ENCODE measurements around the gene KANK2. TPM values are rescaled to one million over a fixed set of nuclear protein-coding genes. Genes with fewer than 3 reads are reported as not detected.
A peak's percentile ranks its signal among the peaks of the same experiment; 100 is the strongest.

The KANK2 gene
- total RNA-seq, 1 experiment from 2014 or later, result 35.1 TPM

- no peak for TF ChIP-seq ZNF263 (CRISPR knock-in tag; IDR thresholded peaks at IDR 0.05; ENCODE audit: low read depth)
- TF ChIP-seq GTF2I (CRISPR knock-in tag; conservative IDR thresholded peaks at IDR 0.05), result peak; percentile 82
- 0 out of 2 replicates have a peak, but pooled peaks have one; percentile 42 for TF ChIP-seq ZNF671 (CRISPR knock-in tag; IDR thresholded peaks at IDR 0.05)
- ATAC-seq (no peak), DNase-seq (ENCODE audit: low spot score) (no peak)
- CTCF ChIA-PET, result interaction anchor here (0.9 to 2.3 kb wide), 5 partner anchors 16 to 290 kb away, joined by 3 to 24 read pairs (median 6); no protein-coding TSS in a partner anchor
- H3K27ac Mint-ChIP-seq, result no peak overlapping the region
- H3K9me3 Mint-ChIP-seq, result peaks cover 6% of the 10 kb centered on the region
- POLR2A ChIA-PET, result no interaction called here
- H3K36me3 Mint-ChIP-seq, result peaks cover 26% of the 10 kb centered on the region
- H3K27me3 Mint-ChIP-seq (ENCODE audit: low read depth), result no peaks in the 10 kb centered on the region
- peaks cover 3% of the 10 kb centered on the region; the same call in 1 of the 2 replicates for H3K4me1 Mint-ChIP-seq
- no peak overlapping the region for H3K4me3 Mint-ChIP-seq
These were observed 29.4 kb upstream of the KANK2 start for GRCh38 chr19:11226716-11227166.

DNA sequence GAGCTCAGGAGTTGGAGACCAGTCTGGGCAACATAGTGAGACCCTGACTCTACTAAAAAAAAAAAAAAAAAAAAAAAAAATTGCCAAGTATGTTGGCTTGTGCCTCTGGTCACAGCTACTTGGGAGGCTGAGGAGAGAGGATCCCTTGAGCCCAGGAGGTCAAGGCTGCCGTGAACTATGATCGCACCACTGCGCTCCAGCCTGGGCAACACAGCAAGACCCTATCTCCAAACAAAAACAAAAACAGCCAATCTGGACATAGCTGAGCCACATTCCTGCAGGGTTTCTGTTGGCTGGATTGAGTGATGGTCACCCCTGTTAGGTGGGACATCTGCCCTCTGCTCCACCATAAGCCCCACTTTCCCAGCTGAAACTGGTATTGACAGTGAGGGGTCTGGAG lies 28.5 kb upstream of the KANK2 start:
- TF ChIP-seq ZNF121 (CRISPR knock-in tag; IDR thresholded peaks at IDR 0.05) (peak; percentile 79), ZNF396 (CRISPR knock-in tag; IDR thresholded peaks at IDR 0.05; ENCODE audit: borderline replicate concordance) (no peak)

GRCh38 chr19:11225172-11225571 lies 27.8 kb upstream of the KANK2 start:
- Mint-ChIP-seq H3K9me3 (peaks cover 19% of the 10 kb centered on the region), H3K27ac (no peak overlapping the region), H3K27me3 (ENCODE audit: low read depth) (no peaks in the 10 kb centered on the region), H3K4me1 (peaks cover 3% of the 10 kb centered on the region; the same call in 1 of the 2 replicates), H3K36me3 (peaks cover 39% of the 10 kb centered on the region), H3K4me3 (no peak overlapping the region)
- ChIA-PET CTCF (interaction anchor here (0.6 to 1.0 kb wide), 2 partner anchors 18 to 1969 kb away, joined by 3 to 4 read pairs; no protein-coding TSS in a partner anchor), POLR2A (no interaction called here)
- no peak for ATAC-seq
- DNase-seq (ENCODE audit: low spot score), result no peak
- TF ChIP-seq ZNF138 (CRISPR knock-in tag; conservative IDR thresholded peaks at IDR 0.05) (no peak), AR (CRISPR knock-in tag; IDR thresholded peaks at IDR 0.05) (no peak), RELA (CRISPR knock-in tag; IDR thresholded peaks at IDR 0.05; ENCODE audit: borderline replicate concordance) (no peak), ZNF232 (CRISPR knock-in tag; IDR thresholded peaks at IDR 0.05) (no peak), ETV6 (CRISPR knock-in tag; IDR thresholded peaks at IDR 0.05) (no peak), FOXK1 (CRISPR knock-in tag; IDR thresholded peaks at IDR 0.05) (no peak), CDX4 (CRISPR knock-in tag; IDR thresholded peaks at IDR 0.05; ENCODE audit: borderline replicate concordance) (no peak), ZNF396 (CRISPR knock-in tag; IDR thresholded peaks at IDR 0.05; ENCODE audit: borderline replicate concordance) (no peak), NFE2L1 (CRISPR knock-in tag; IDR thresholded peaks at IDR 0.05) (no peak), SMAD4 (CRISPR knock-in tag; IDR thresholded peaks at IDR 0.05) (no peak), GABPB1 (CRISPR knock-in tag; IDR thresholded peaks at IDR 0.05) (no peak)
- TF ChIP-seq, protein P1, sequence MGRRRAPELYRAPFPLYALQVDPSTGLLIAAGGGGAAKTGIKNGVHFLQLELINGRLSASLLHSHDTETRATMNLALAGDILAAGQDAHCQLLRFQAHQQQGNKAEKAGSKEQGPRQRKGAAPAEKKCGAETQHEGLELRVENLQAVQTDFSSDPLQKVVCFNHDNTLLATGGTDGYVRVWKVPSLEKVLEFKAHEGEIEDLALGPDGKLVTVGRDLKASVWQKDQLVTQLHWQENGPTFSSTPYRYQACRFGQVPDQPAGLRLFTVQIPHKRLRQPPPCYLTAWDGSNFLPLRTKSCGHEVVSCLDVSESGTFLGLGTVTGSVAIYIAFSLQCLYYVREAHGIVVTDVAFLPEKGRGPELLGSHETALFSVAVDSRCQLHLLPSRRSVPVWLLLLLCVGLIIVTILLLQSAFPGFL (CRISPR knock-in tag; IDR thresholded peaks at IDR 0.05; ENCODE audit: borderline replicate concordance), result no peak
- TF ChIP-seq, protein P2, sequence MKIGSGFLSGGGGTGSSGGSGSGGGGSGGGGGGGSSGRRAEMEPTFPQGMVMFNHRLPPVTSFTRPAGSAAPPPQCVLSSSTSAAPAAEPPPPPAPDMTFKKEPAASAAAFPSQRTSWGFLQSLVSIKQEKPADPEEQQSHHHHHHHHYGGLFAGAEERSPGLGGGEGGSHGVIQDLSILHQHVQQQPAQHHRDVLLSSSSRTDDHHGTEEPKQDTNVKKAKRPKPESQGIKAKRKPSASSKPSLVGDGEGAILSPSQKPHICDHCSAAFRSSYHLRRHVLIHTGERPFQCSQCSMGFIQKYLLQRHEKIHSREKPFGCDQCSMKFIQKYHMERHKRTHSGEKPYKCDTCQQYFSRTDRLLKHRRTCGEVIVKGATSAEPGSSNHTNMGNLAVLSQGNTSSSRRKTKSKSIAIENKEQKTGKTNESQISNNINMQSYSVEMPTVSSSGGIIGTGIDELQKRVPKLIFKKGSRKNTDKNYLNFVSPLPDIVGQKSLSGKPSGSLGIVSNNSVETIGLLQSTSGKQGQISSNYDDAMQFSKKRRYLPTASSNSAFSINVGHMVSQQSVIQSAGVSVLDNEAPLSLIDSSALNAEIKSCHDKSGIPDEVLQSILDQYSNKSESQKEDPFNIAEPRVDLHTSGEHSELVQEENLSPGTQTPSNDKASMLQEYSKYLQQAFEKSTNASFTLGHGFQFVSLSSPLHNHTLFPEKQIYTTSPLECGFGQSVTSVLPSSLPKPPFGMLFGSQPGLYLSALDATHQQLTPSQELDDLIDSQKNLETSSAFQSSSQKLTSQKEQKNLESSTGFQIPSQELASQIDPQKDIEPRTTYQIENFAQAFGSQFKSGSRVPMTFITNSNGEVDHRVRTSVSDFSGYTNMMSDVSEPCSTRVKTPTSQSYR (CRISPR knock-in tag; IDR thresholded peaks at IDR 0.05), result no peak
- TF ChIP-seq, protein P3, sequence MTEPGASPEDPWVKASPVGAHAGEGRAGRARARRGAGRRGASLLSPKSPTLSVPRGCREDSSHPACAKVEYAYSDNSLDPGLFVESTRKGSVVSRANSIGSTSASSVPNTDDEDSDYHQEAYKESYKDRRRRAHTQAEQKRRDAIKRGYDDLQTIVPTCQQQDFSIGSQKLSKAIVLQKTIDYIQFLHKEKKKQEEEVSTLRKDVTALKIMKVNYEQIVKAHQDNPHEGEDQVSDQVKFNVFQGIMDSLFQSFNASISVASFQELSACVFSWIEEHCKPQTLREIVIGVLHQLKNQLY (CRISPR knock-in tag; IDR thresholded peaks at IDR 0.05), result no peak
- TF ChIP-seq, protein P4, sequence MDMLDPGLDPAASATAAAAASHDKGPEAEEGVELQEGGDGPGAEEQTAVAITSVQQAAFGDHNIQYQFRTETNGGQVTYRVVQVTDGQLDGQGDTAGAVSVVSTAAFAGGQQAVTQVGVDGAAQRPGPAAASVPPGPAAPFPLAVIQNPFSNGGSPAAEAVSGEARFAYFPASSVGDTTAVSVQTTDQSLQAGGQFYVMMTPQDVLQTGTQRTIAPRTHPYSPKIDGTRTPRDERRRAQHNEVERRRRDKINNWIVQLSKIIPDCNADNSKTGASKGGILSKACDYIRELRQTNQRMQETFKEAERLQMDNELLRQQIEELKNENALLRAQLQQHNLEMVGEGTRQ (CRISPR knock-in tag; IDR thresholded peaks at IDR 0.05), result no peak

More for the DNA sequence above, 28.5 kb upstream of the KANK2 start:
- peaks cover 14% of the 10 kb centered on the region for H3K9me3 Mint-ChIP-seq
- DNase-seq (ENCODE audit: low spot score) (no peak), ATAC-seq (no peak)
- peaks cover 3% of the 10 kb centered on the region; the same call in 1 of the 2 replicates for H3K4me1 Mint-ChIP-seq
- CTCF ChIA-PET, result interaction anchor here (0.9 to 1.0 kb wide), 2 partner anchors 18 to 68 kb away, joined by 3 read pairs; no protein-coding TSS in a partner anchor
- POLR2A ChIA-PET, result no interaction called here
- no peak overlapping the region for H3K4me3 Mint-ChIP-seq
- H3K36me3 Mint-ChIP-seq, result peaks cover 35% of the 10 kb centered on the region
- H3K27ac Mint-ChIP-seq, result no peak overlapping the region
- no peaks in the 10 kb centered on the region for H3K27me3 Mint-ChIP-seq (ENCODE audit: low read depth)
